AG09319 (cell line): ENCODE results near the gene ZC3H8.

Experiments used
- DNase-seq: peaks from one replicate; pipeline ENCODE4 v3.0.0-alpha.2; 2010; ENCODE audit warnings: low read depth; ENCODE audit errors: extremely low read depth
- TF ChIP-seq, protein P1 (sequence below): IDR thresholded peaks from 2 replicates; pipeline ENCODE4 v1.5.1; 2011; ENCODE audit warnings: low read depth, mild to moderate bottlenecking, inconsistent platforms, low read length, moderate library complexity

The ZC3H8 gene

DNA sequence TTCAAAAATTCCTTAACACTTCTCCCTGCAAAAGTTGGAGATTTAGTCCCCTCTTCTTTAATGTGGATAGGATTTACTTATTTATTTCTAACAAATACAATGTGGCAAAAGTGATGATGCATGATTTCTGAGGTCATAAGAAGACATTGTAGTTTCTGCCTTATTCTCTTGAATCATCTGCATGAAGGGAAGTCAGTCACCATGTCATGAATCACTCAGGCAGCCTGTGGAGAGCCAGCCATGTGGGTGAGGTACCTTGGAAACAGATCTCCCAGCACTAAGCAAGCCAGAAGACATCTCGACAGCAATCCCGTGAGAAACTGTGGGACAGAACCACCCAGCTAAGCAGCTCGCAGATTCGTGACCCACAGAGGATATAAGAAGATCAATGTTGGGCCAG, 2.7 kb upstream of the ZC3H8 start:
- TF ChIP-seq, protein P1, sequence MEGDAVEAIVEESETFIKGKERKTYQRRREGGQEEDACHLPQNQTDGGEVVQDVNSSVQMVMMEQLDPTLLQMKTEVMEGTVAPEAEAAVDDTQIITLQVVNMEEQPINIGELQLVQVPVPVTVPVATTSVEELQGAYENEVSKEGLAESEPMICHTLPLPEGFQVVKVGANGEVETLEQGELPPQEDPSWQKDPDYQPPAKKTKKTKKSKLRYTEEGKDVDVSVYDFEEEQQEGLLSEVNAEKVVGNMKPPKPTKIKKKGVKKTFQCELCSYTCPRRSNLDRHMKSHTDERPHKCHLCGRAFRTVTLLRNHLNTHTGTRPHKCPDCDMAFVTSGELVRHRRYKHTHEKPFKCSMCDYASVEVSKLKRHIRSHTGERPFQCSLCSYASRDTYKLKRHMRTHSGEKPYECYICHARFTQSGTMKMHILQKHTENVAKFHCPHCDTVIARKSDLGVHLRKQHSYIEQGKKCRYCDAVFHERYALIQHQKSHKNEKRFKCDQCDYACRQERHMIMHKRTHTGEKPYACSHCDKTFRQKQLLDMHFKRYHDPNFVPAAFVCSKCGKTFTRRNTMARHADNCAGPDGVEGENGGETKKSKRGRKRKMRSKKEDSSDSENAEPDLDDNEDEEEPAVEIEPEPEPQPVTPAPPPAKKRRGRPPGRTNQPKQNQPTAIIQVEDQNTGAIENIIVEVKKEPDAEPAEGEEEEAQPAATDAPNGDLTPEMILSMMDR = no peak
- DNase-seq = no peak

DNA sequence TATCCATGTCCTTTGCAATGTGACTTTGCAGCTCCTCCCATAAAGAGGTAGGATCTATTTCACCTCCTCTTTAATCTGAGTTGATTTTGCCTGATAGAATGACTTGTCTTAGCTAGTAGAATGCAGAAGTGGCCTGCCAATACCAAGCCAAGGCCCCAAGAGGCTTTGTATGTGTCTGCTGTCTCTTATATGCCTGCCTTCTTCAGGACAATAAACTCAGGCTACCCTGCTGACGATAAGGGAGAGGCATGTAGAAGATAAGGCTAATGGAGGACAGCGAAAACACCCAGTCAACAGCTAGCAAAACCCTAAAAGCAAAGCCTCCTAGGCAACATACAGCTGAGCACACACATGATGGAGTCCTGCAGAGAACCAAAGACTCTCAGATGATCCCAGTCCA, 1.8 kb upstream of the ZC3H8 start:
- TF ChIP-seq, protein P1 = no peak
- DNase-seq = no peak

DNA sequence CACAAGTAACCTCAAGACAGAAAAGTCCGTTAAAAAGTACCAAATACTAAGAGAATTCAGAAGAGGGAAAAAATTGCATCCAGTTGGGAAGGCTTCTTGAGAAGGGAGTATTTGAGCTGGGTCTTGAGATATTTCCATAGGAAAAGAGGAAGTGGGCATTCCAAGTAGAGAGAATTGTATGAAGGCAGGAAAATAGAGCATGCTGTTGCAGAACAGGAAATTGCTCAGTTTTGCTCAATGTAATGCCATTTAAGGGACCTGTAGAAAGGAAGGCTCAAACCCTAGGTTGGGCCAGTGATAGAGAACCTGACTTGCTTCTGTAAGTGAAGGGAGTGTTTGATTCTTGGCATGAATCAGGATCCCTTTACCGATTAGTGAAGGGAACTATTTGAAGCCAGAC, 1.0 kb upstream of the ZC3H8 start:
- no peak for DNase-seq
- TF ChIP-seq, protein P1 = no peak

DNA sequence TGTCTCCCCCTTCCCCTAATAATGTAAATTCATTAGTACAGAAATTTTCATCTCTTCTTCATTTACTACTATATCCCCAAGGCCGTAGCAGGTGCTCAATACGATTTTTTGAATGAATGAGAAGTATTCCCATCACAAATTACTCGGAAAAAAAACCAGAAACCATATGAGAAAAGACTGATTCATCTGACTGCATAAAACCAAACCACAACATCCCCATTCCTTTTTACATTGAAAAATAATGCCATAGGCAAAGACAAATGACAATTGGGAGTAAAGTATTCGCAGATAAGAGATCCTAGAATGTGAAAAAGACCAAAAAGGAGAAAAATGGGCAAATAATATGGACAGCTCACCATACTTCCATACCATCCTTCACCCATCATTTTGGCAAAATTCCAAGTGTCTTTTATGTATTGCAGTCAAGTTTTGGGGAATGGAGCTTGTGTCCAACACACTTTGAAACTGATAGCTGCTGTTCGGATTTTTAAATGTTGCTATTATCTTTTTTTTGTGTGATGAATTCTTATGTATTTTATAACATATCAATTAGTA, 1.5 kb downstream of the ZC3H8 start:
- no peak for DNase-seq
- TF ChIP-seq, protein P1 = no peak

DNA sequence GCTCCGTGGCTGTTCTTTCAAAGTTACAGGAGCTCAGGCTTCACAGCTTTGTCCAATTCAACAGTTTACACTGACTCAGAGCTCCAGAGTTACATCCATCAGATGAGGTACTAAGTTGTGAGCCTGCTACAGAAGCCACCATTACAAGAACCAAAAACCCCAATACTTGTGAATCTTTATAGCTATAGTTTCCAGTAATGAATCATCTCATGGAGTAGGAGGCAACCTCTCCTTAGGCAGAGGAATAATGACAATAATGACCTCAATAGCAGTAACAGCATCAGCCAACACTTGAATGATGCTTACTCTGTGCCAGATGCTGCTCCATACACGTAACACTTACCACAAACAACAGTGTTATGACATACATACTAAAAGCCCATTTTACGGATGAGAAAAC, 3.6 kb downstream of the ZC3H8 start:
- no peak for DNase-seq
- TF ChIP-seq, protein P1 = no peak

DNA sequence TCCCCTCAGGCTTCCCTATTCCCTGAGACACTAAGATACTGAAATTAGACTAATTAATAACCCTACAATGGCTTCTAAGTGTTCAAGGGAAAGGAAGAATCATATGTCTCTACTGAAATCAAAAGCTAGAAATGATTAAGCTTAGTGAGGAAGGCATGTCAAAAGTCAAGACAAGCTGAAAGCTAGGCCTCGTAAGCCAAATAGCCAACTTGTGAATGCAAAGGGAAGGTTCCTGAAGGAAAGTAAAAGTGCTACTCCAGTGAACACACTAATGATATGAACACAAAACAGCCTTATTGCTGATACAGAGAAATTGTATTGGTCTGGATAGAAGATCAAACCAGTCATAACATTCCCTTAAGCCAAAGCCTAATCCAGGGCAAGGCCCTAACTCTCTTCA, 10.0 kb downstream of the ZC3H8 start:
- DNase-seq = no peak
- TF ChIP-seq, protein P1 = no peak

DNA sequence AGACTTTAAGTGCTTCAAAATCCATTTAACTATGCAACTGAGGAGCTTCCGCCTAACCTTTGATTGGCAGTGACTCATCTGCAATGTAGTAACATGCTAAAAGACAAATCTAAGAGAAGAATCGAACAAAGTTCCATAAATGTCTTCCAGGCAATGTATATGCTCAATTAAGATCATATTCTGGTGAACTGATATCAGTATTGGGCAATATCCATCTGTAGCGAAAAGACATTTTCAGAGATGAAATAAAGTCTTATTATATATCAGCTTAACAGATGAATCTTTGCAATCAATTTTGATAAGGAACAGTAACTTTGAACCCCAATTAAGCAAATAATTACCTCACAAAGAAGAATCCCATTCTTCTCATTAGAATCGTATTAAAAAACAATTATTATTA, 11.6 kb downstream of the ZC3H8 start:
- no peak for DNase-seq
- TF ChIP-seq, protein P1 = no peak
